ENCODE measurements around the gene NMS.

The NMS gene

GRCh38 chr2:100485396-100485795 lies 15.1 kb downstream of the NMS start:
- DNase-seq = no peak

GRCh38 chr2:100494712-100495111 lies 24.4 kb downstream of the NMS start:
- DNase-seq = no peak

GRCh38 chr2:100502782-100503181 lies 32.5 kb downstream of the NMS start:
- DNase-seq = no peak

GRCh38 chr2:100504542-100504941 lies 34.3 kb downstream of the NMS start:
- DNase-seq = no peak

GRCh38 chr2:100509066-100509465 lies 38.8 kb downstream of the NMS start:
- no peak for DNase-seq

- DNase-seq = no peak
Measured at GRCh38 chr2:100513650-100514049, 43.4 kb downstream of the NMS start.

GRCh38 chr2:100517556-100517955 lies 47.3 kb downstream of the NMS start:
- no peak for DNase-seq

- DNase-seq = no peak
Measured at GRCh38 chr2:100518801-100519200, 48.5 kb downstream of the NMS start.

- no peak for DNase-seq
Measured at GRCh38 chr2:100520224-100520623, 49.9 kb downstream of the NMS start.

GRCh38 chr2:100522430-100522829 lies 52.1 kb downstream of the NMS start:
- no peak for DNase-seq

- no peak for DNase-seq
Measured at GRCh38 chr2:100524331-100524730, 54.0 kb downstream of the NMS start.

GRCh38 chr2:100526868-100527267 lies 56.6 kb downstream of the NMS start:
- DNase-seq = no peak

GRCh38 chr2:100527440-100528015 lies 57.2 kb downstream of the NMS start:
- no peak for DNase-seq

GRCh38 chr2:100529176-100529575 lies 58.9 kb downstream of the NMS start:
- DNase-seq = no peak

GRCh38 chr2:100529900-100530299 lies 59.6 kb downstream of the NMS start:
- DNase-seq = no peak
